HepG2 (cell line): ENCODE data around the gene ENDOG. TPM values are rescaled to one million over a fixed set of nuclear protein-coding genes. Genes with fewer than 3 reads are reported as not detected.
A peak's percentile ranks its signal among the peaks of the same experiment; 100 is the strongest.

Experiments used
- ARID4A ChIP-seq: sonication (generic); formaldehyde crosslinking; IDR thresholded peaks from 2 replicates; pipeline ENCODE4 v1.5.0; 2020; ENCODE audit warnings: mild to moderate bottlenecking, missing genetic modification reagents, borderline replicate concordance
- ATM ChIP-seq: fragments of 450-650 bp; IDR thresholded peaks from 2 replicates; pipeline ENCODE4 v1.7.1; 2017; ENCODE audit warnings: mild to moderate bottlenecking, borderline replicate concordance
- CCAR2 ChIP-seq: fragments of 200-400 bp; formaldehyde crosslinking; optimal IDR thresholded peaks from 2 replicates; pipeline ENCODE3; 2018; ENCODE audit warnings: low read depth, mild to moderate bottlenecking, low read length, moderate library complexity
- CHD4 ChIP-seq: fragments of 200-600 bp; sonication (generic); IDR thresholded peaks from 2 replicates; pipeline ENCODE4 v1.7.0; 2017; ENCODE audit warnings: mild to moderate bottlenecking, low read length, borderline replicate concordance
- EZH2 ChIP-seq: conservative IDR thresholded peaks from 2 replicates; pipeline ENCODE4 v1.6.1; 2012; ENCODE audit warnings: mild to moderate bottlenecking, low read depth, low read length, moderate library complexity
- GTF2F1 ChIP-seq: fragments of 150-350 bp; IDR thresholded peaks from 2 replicates; pipeline ENCODE4 v1.6.1; 2014; ENCODE audit warnings: low read length
- HES4 ChIP-seq: sonication (generic); formaldehyde crosslinking; IDR thresholded peaks from 2 replicates; pipeline ENCODE4 v1.9.0; 2021; ENCODE audit warnings: mild to moderate bottlenecking, missing genetic modification reagents, borderline replicate concordance
- HMG20B ChIP-seq: conservative IDR thresholded peaks from 2 replicates; pipeline ENCODE4 v1.6.1; 2016; ENCODE audit warnings: missing genetic modification reagents, missing compliant biosample characterization
- KLF6 ChIP-seq: IDR thresholded peaks from 2 replicates; pipeline ENCODE4 v1.8.0; 2016; ENCODE audit warnings: missing biosample characterization, missing genetic modification reagents
- MBNL3 ChIP-seq: fragments of 250-450 bp; sonication (Bioruptor Pico); conservative IDR thresholded peaks from 2 replicates; pipeline ENCODE4 v1.8.0; 2022; ENCODE audit warnings: mild to moderate bottlenecking, inconsistent platforms
- PATZ1 ChIP-seq: sonication (generic); formaldehyde crosslinking; IDR thresholded peaks from 2 replicates; pipeline ENCODE4 v1.4.0; 2020; ENCODE audit warnings: missing genetic modification reagents
- SPEN ChIP-seq: sonication (generic); formaldehyde crosslinking; IDR thresholded peaks from 2 replicates; pipeline ENCODE4 v1.5.1; 2020; ENCODE audit warnings: low read depth, mild to moderate bottlenecking, missing genetic modification reagents
- TEAD3 ChIP-seq: optimal IDR thresholded peaks from 2 replicates; pipeline ENCODE3; 2016; ENCODE audit warnings: borderline replicate concordance
- XBP1 ChIP-seq: sonication (generic); formaldehyde crosslinking; IDR thresholded peaks from 2 replicates; pipeline ENCODE4 v1.5.0; 2020; ENCODE audit warnings: missing genetic modification reagents
- ZBTB37 ChIP-seq: sonication (generic); formaldehyde crosslinking; IDR thresholded peaks from 2 replicates; pipeline ENCODE4 v1.4.0; 2020; ENCODE audit warnings: mild to moderate bottlenecking, missing genetic modification reagents
- ZBTB38 ChIP-seq: sonication (generic); formaldehyde crosslinking; IDR thresholded peaks from 2 replicates; pipeline ENCODE4 v1.5.1; 2020; ENCODE audit warnings: mild to moderate bottlenecking, missing genetic modification reagents
- ZKSCAN5 ChIP-seq: sonication (generic); formaldehyde crosslinking; IDR thresholded peaks from 2 replicates; pipeline ENCODE4 v1.5.1; 2020; ENCODE audit warnings: mild to moderate bottlenecking, missing genetic modification reagents
- ZNF816 ChIP-seq: sonication (generic); formaldehyde crosslinking; IDR thresholded peaks from 2 replicates; pipeline ENCODE4 v1.8.0; 2022; ENCODE audit warnings: missing genetic modification reagents, mild to moderate bottlenecking, borderline replicate concordance
- ZNF839 ChIP-seq: sonication (generic); formaldehyde crosslinking; IDR thresholded peaks from 2 replicates; pipeline ENCODE4 v1.4.0; 2020; ENCODE audit warnings: missing genetic modification reagents, mild to moderate bottlenecking, borderline replicate concordance
- ZSCAN9 ChIP-seq: IDR thresholded peaks from 2 replicates; pipeline ENCODE4 v1.6.1; 2016; ENCODE audit warnings: borderline replicate concordance
- polyA plus RNA-seq, 8 experiments: library from polyadenylated mRNA; depleted of rRNA in 3 of 8; stranded (reverse) in 7 of 8; unstranded in 1 of 8; fragments of >200 nt; fragmentation: Illumina TruSeq in 4 of 8; extraction: Trizol in 4 of 8; gene quantifications; 2 replicates each; pipeline versions ENCODE4 v1.2.1 to v1.2.3, GENCODE V29; 2011 to 2016; ENCODE audit warnings: low read depth in 4 of 8, missing spikeins in 1 of 8, mixed read lengths in 1 of 8; ENCODE audit not compliant: insufficient read depth in 1 of 8
- total RNA-seq, 5 experiments: library from RNA; depleted of rRNA; stranded (reverse); fragments of >200 nt; fragmentation: Illumina TruSeq; extraction: Trizol; gene quantifications; 2 replicates each; pipeline ENCODE4 v1.2.3, GENCODE V29; 2016; ENCODE audit warnings: low read depth in 1 of 5
- TF ChIP-seq, protein P1 (sequence below): IDR thresholded peaks from 2 replicates; pipeline ENCODE4 v1.6.1; 2016; ENCODE audit warnings: control low read depth
- TF ChIP-seq, protein P2 (sequence below): sonication (generic); formaldehyde crosslinking; IDR thresholded peaks from 2 replicates; pipeline ENCODE4 v1.8.0; 2022; ENCODE audit warnings: mild to moderate bottlenecking, missing genetic modification reagents

Gene ENDOG
- total and polyA plus RNA-seq, 2 of the 13 experiments (the other 11 are each of a cell fraction or from before 2014, with no cell fraction given): 26.3 to 28.8 TPM

GRCh38 chr9:128863647-128864046 lies 45.3 kb downstream of the ENDOG start (continued):
- TF ChIP-seq PATZ1 (0 out of 2 replicates have a peak, but pooled peaks have one; percentile 40), SPEN (CRISPR knock-in tag) (0 out of 2 replicates have a peak, but pooled peaks have one; percentile 15), ZBTB37 (CRISPR knock-in tag) (no peak), ZSCAN9 (CRISPR knock-in tag) (no peak), CCAR2 (no peak), MBNL3 (CRISPR knock-in tag) (no peak), ZBTB38 (peak; percentile 76), ZNF816 (CRISPR knock-in tag) (no peak), TEAD3 (CRISPR knock-in tag) (peak; percentile 32), ZNF839 (CRISPR knock-in tag) (no peak), CHD4 (no peak), ARID4A (CRISPR knock-in tag) (peak; percentile 40; the same call in 1 of the 2 replicates), ZKSCAN5 (CRISPR knock-in tag) (no peak), EZH2 (no peak), KLF6 (CRISPR knock-in tag) (peak; percentile 52; the same call in 1 of the 2 replicates), GTF2F1 (no peak), XBP1 (CRISPR knock-in tag) (no peak), HMG20B (CRISPR knock-in tag) (no peak), ATM (no peak), HES4 (CRISPR knock-in tag) (no peak)
- TF ChIP-seq, protein P1, sequence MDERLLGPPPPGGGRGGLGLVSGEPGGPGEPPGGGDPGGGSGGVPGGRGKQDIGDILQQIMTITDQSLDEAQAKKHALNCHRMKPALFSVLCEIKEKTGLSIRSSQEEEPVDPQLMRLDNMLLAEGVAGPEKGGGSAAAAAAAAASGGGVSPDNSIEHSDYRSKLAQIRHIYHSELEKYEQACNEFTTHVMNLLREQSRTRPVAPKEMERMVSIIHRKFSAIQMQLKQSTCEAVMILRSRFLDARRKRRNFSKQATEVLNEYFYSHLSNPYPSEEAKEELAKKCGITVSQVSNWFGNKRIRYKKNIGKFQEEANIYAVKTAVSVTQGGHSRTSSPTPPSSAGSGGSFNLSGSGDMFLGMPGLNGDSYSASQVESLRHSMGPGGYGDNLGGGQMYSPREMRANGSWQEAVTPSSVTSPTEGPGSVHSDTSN: no peak
- TF ChIP-seq, protein P2, sequence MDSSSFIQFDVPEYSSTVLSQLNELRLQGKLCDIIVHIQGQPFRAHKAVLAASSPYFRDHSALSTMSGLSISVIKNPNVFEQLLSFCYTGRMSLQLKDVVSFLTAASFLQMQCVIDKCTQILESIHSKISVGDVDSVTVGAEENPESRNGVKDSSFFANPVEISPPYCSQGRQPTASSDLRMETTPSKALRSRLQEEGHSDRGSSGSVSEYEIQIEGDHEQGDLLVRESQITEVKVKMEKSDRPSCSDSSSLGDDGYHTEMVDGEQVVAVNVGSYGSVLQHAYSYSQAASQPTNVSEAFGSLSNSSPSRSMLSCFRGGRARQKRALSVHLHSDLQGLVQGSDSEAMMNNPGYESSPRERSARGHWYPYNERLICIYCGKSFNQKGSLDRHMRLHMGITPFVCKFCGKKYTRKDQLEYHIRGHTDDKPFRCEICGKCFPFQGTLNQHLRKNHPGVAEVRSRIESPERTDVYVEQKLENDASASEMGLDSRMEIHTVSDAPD (CRISPR knock-in tag): no peak
